HUES6 (cell line): ENCODE data around the gene ATP2B2.
"Not testable (repeated sequence)": the region's sequence is repeated elsewhere in the genome, so short reads cannot be mapped to it uniquely, and the experiment has no call there.

Source experiments
- H3K27ac ChIP-seq: 2 replicates; pipeline ENCODE4 v1.7.0; 2013; ENCODE audit warnings: low read depth, mild to moderate bottlenecking, low read length, inconsistent platforms
- H3K27me3 ChIP-seq: 2 replicates; pipeline ENCODE4 v1.6.1; 2013; ENCODE audit warnings: low read length; ENCODE audit not compliant: control insufficient read depth, insufficient read depth
- H3K36me3 ChIP-seq: 2 replicates; pipeline ENCODE4 v1.6.1; 2013; ENCODE audit warnings: low read length; ENCODE audit not compliant: control insufficient read depth, insufficient read depth
- H3K4me1 ChIP-seq: 2 replicates; pipeline ENCODE4 v1.6.1; 2013; ENCODE audit warnings: low read length; ENCODE audit not compliant: control insufficient read depth, insufficient read depth
- H3K4me3 ChIP-seq: 2 replicates; pipeline ENCODE4 v1.5.1; 2013; ENCODE audit warnings: low read depth, low read length
- H3K9ac ChIP-seq: one replicate; pipeline ENCODE4 v1.6.1; 2013; ENCODE audit warnings: mild to moderate bottlenecking, low read length
- H3K9me3 ChIP-seq: 2 replicates; pipeline ENCODE4 v1.6.1; 2013; ENCODE audit warnings: low read depth, low read length; ENCODE audit not compliant: control insufficient read depth, insufficient read depth

The ATP2B2 gene

DNA sequence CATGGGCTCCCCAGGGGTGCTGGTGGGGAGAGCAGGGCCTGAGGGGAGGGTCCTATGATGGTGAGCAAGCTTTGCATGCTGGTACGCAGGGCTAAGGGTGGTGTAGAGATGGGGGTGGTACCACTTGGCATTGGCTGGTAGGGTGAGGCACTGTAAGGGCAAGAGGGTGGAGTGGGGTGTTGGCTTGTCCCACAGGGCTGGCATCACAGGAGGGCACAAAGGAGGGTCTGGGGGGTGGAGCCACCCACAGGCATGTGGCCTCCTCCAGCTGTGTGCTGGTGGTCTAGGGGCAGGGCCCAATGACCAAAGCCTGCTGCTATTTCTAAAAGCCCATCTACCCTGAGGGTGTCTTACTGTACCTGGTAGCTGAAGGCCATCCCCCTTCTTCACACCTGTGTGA is 119.3 kb downstream of the ATP2B2 start:
- Histone ChIP-seq H3K4me3 (no peak overlapping the region), H3K36me3 (no peaks in the 10 kb centered on the region), H3K4me1 (peaks cover 6% of the 10 kb centered on the region; the same call in 1 of the 2 replicates), H3K9me3 (peaks cover 26% of the 10 kb centered on the region; the same call in 1 of the 2 replicates), H3K9ac (no peak overlapping the region), H3K27ac (no peak overlapping the region), H3K27me3 (no peaks in the 10 kb centered on the region)

DNA sequence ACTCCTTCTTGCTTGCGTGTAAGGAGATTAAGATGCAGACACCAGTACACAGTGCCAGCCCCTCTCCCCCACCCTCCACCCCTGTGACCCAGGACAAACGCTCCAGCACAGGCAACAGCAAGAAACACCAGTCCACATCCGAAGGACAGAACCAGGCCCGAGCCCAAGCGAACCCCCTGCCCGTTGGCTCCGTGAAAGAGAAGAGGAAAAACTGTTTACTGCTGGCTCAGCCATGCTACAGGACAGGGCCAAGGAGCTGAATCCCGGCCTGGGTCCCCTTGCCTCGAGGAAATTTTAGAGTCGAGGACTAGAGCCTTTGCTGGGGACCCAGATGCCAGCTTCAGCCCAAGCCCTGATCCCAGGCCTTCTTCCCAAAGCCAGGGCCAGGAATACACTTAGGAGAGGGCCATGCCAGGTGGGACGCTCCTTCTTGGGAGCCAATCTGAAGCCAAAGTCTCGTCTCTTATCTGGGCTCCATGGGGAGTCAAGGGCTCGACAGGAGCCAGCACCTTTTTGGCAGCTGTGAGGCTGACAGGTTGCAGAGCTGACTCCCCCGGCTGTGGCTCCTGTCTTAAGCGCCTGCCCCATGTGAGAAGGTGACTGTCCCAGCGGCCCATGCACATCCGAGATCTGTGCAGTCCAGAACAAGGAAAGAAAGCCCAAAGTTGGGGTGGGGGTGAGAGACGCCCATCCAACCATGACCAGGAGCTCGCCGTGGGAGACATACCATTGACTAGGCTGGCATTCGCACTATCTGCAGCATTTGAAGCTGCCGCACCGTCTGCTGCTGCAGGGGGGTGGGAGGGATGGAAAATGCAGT is 120.6 kb downstream of the ATP2B2 start:
- Histone ChIP-seq H3K4me3 (no peak overlapping the region), H3K27me3 (no peaks in the 10 kb centered on the region), H3K9ac (no peak overlapping the region), H3K36me3 (no peaks in the 10 kb centered on the region), H3K4me1 (no peaks in the 10 kb centered on the region), H3K9me3 (peaks cover 26% of the 10 kb centered on the region; the same call in 1 of the 2 replicates), H3K27ac (no peak overlapping the region)

DNA sequence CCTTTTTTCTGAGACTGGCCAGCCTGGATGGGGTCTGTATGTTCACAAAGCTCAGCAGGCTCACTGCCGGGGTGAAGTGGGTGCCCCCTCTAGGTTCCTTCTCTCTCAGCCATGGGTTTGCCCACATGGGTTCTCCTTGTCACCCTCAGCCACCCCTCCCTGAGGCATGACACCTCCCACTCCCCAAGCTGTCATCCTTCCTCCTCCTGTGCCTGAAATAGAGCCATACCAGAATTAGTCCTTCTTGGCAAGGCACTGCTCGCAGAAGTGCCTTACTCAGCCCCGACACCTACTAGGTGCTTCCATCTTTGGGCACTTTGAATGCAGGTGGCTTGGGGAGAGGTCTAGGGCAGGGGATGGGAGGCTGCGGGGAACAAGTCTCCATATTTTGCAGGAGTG is 121.5 kb downstream of the ATP2B2 start:
- Histone ChIP-seq H3K4me1 (no peaks in the 10 kb centered on the region), H3K9me3 (peaks cover 24% of the 10 kb centered on the region; the same call in 1 of the 2 replicates), H3K4me3 (no peak overlapping the region), H3K36me3 (no peaks in the 10 kb centered on the region), H3K27ac (no peak overlapping the region), H3K9ac (no peak overlapping the region), H3K27me3 (no peaks in the 10 kb centered on the region)

DNA sequence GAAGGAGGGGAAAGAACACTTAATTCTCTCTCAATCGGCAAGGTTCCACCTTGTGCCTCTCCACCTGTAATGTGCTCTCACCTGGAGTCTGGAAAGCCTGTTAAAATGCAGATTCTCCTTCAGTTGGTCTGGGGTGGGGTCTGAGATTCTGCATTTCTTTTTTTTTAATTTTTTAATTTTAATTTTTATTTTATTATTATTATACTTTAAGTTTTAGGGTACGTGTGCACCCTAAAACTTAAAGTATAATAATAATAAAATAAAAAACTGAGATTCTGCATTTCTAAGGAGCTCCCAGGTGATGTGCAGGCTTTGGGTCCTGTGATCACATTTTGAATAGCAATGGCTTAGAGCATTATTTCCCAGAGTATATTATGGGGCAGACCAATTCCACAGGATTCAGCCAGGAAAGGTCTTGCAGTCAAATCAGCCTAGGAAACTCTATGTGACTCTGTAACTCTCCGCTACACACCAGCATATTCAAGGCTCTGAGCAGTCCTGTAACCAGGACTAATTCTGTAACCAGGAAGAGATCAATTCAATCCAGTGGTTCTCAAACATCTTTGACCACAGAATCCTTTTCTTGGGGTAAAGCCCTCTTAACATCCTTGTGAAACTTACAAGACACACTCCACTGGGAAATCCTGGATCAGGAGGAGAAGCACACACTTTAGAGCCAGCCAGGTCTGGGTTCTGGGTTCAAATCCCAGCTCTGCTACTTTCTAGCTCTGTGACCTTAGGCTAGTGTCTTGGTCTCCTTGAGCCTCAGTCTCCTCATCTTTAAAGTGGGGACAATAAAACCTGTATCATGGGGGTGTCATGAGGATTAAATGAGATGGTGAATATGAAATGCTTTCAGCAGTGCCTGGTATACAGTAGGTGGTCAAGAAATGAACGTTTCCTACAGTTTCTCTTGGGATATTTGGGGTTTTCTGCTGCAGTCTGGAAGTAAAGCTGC is 122.2 kb downstream of the ATP2B2 start:
- Histone ChIP-seq H3K9me3 (peaks cover 18% of the 10 kb centered on the region; the same call in 1 of the 2 replicates), H3K36me3 (no peaks in the 10 kb centered on the region), H3K9ac (no peak overlapping the region), H3K4me3 (no peak overlapping the region), H3K4me1 (no peaks in the 10 kb centered on the region), H3K27ac (no peak overlapping the region), H3K27me3 (no peaks in the 10 kb centered on the region)

DNA sequence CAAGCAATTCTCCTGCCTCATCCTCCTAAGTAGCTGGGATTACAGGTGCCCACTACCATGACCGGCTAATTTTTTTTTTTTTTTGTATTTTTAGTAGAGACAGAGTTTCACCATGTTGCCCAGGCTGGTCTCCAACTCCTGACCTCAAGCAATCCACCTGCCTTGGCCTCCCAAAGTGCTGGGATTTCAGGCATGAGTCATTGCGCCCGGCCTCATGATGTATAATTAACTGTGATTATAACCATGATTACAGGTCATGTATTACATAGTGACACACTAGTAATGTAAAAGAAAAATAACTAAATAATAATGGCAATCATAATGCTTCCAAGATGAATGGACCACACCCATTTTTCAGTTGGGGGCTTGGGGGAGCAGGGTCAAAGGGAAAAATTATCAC is 122.9 kb downstream of the ATP2B2 start:
- not testable (repeated sequence) for H3K9ac ChIP-seq

DNA sequence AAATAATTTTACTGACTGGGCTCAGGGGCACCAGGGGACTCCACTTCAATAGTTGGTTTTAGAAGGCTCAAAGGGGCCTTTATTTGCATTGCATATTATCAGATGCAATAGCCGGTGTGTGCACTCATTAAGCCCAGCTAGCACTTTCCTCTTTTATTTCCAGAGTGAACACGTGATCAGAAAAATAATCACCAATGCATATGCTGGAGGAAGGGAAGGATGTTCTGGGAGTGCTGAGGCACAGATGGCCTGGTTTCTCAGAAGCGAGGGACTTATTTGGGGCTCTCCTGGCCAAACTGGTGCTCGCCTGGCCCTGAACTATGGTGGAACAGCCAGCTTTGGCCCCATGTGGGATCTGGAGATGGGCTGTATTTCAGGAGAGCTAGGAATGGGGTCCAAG is 124.0 kb downstream of the ATP2B2 start:
- no peak overlapping the region for H3K4me3 ChIP-seq
- no peaks in the 10 kb centered on the region for H3K4me1 ChIP-seq
- no peak overlapping the region for H3K9ac ChIP-seq
- H3K9me3 ChIP-seq: peaks cover 5% of the 10 kb centered on the region; the same call in 1 of the 2 replicates
- no peak overlapping the region for H3K27ac ChIP-seq
- no peaks in the 10 kb centered on the region for H3K36me3 ChIP-seq
- H3K27me3 ChIP-seq: no peaks in the 10 kb centered on the region

More for the DNA sequence above, 122.9 kb downstream of the ATP2B2 start:
- not testable (repeated sequence) for H3K4me3 ChIP-seq, H3K27me3 ChIP-seq, H3K27ac ChIP-seq, H3K36me3 ChIP-seq, H3K4me1 ChIP-seq
- H3K9me3 ChIP-seq: peaks cover 10% of the 10 kb centered on the region; the same call in 1 of the 2 replicates

DNA sequence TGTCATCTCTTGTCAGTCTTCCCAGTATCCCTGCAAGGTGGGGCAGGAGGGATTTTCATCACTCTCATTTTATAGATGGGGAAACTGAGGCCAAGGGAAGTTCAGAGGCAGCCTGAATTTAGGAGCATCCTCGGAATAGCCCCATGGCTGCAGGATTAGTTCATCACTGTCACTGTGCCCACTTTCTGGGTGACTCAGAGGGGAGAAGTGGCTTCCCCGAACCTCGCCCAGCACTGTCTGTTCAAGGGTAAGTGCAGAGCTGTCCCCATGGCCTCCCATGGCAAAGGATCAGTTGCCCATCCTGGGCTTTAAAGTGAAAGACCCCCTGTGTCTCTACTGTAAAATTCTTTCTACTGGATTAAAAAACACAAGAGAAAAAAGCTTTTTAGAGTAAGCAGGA is 124.5 kb downstream of the ATP2B2 start:
- H3K27me3 ChIP-seq: no peaks in the 10 kb centered on the region
- no peak overlapping the region for H3K4me3 ChIP-seq
- H3K9me3 ChIP-seq: peaks cover under 1% of the 10 kb centered on the region; the same call in 1 of the 2 replicates
- H3K27ac ChIP-seq: no peak overlapping the region
- H3K9ac ChIP-seq: no peak overlapping the region
- H3K36me3 ChIP-seq: no peaks in the 10 kb centered on the region
- no peaks in the 10 kb centered on the region for H3K4me1 ChIP-seq

DNA sequence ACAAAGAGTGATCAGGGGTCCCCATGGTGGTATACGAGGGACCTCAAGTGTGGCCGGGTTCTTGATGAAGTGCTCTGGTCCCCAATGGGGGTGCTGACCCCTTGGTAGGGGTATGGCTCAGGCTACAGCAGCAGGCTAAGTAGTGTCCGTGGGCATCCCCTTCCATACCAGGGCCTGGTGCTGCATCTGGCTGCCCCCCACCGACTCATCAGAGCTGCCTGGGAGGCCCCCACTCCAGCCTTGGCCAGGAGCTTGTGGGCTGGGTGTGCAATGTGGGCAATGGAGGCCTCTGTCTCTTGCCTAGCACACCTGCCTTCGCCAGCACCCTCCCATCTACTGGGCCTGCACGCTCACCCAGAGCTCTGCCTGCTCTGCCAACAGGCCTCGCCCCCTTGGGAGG is 125.4 kb downstream of the ATP2B2 start:
- no peak overlapping the region for H3K9ac ChIP-seq
- H3K27ac ChIP-seq: no peak overlapping the region
- H3K4me3 ChIP-seq: no peak overlapping the region
- H3K4me1 ChIP-seq: no peaks in the 10 kb centered on the region
- no peaks in the 10 kb centered on the region for H3K9me3 ChIP-seq
- no peaks in the 10 kb centered on the region for H3K27me3 ChIP-seq
- no peaks in the 10 kb centered on the region for H3K36me3 ChIP-seq

DNA sequence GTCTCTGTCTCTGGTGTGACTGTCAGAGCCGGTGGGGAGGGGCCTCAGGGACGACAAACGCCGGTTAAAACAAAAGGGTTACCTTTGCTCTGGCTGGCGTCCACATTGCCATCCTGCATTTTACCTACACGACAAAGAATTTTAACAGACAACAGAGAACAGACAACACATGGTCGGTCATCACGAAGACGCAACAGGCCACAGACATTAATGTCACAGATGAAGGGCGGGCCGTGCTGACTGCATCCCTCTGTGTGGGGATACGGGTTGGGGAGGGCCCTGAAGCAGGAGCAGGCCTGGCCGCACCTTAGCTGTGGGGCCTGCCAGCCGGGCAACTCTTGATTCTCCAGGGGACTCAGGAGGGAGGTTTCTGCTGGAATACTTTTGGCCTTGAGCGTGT is 126.2 kb downstream of the ATP2B2 start:
- no peaks in the 10 kb centered on the region for H3K9me3 ChIP-seq
- H3K9ac ChIP-seq: no peak overlapping the region
- no peaks in the 10 kb centered on the region for H3K27me3 ChIP-seq
- H3K36me3 ChIP-seq: no peaks in the 10 kb centered on the region
- no peak overlapping the region for H3K4me3 ChIP-seq
- no peaks in the 10 kb centered on the region for H3K4me1 ChIP-seq
- no peak overlapping the region for H3K27ac ChIP-seq

DNA sequence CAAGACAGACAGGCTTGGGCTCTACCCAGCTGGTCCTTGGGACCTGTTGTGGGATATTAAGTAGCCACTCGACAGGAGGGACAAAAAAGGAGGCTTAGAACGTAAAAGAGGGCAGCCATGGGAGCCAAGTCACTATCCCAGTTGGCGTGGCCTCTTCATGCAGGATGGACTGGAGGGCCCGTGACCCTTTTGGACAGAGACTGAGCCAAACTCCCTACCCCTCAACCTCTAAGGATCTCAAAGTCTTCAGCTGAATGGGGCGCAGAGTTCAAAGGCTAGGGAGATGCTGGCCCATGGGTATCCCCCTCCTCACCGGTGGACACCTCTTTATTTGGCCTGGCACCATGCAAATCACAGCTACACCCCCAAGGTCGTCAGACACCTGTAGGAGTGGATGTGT is 126.6 kb downstream of the ATP2B2 start:
- no peaks in the 10 kb centered on the region for H3K9me3 ChIP-seq
- H3K4me3 ChIP-seq: no peak overlapping the region
- no peak overlapping the region for H3K27ac ChIP-seq
- no peaks in the 10 kb centered on the region for H3K36me3 ChIP-seq
- no peak overlapping the region for H3K9ac ChIP-seq
- no peaks in the 10 kb centered on the region for H3K4me1 ChIP-seq
- no peaks in the 10 kb centered on the region for H3K27me3 ChIP-seq

DNA sequence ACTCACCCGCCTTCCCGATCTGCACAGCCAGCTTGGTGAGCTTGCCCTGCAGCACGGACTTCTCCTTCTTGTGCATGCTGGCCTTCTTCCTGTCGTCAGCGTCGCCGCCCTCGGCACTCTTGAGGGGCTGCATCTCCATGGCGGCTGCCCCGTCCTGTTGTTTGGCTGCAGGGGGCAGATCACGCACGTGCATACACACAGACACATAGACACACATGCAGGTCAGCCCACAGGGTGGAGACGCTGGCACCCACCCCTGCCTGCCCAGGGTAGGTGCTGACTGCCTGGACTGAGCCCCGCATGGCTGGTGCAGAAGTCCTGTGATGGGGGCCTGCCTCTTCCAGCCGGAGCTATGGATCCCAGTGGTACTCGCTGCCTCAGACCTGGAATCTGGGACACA is 127.1 kb downstream of the ATP2B2 start:
- H3K27me3 ChIP-seq: no peaks in the 10 kb centered on the region
- H3K4me3 ChIP-seq: no peak overlapping the region
- H3K9ac ChIP-seq: no peak overlapping the region
- H3K4me1 ChIP-seq: no peaks in the 10 kb centered on the region
- no peaks in the 10 kb centered on the region for H3K36me3 ChIP-seq
- no peak overlapping the region for H3K27ac ChIP-seq
- H3K9me3 ChIP-seq: no peaks in the 10 kb centered on the region
